Neural cell (in vitro differentiated cells): Measurements from ENCODE around the gene HCAR1.

Experiments used
- EP300 ChIP-seq: fragments of 450-650 bp; conservative IDR thresholded peaks from 2 replicates; pipeline ENCODE4 v1.6.1; 2014; ENCODE audit warnings: antibody characterized with exemption, mild to moderate bottlenecking, moderate library complexity; ENCODE audit not compliant: poor library complexity, severe bottlenecking
- EZH2 ChIP-seq: fragments of 200-600, 300-800 bp; shearing (Covaris generic), sonication (generic); IDR thresholded peaks from 2 replicates; pipeline ENCODE4 v1.6.1; 2014; ENCODE audit warnings: antibody characterized with exemption, low read length, borderline replicate concordance, mild to moderate bottlenecking; ENCODE audit not compliant: insufficient read depth, poor library complexity, severe bottlenecking
- POLR2AphosphoS5 ChIP-seq: IDR thresholded peaks from 2 replicates; pipeline ENCODE4 v1.6.1; 2012
- RAD21 ChIP-seq: fragments of 450-650 bp; conservative IDR thresholded peaks from 2 replicates; pipeline ENCODE4 v1.6.1; 2014; ENCODE audit warnings: antibody characterized with exemption, mild to moderate bottlenecking, moderate library complexity
- TAF1 ChIP-seq: IDR thresholded peaks from 2 replicates; pipeline ENCODE4 v1.6.1; 2012; ENCODE audit warnings: low read depth
- TF ChIP-seq, protein P1 (sequence below): fragments of 450-650 bp; IDR thresholded peaks from 2 replicates; pipeline ENCODE4 v1.5.1; 2014; ENCODE audit warnings: antibody characterized with exemption, mild to moderate bottlenecking, moderate library complexity; ENCODE audit not compliant: poor library complexity, severe bottlenecking

DNA sequence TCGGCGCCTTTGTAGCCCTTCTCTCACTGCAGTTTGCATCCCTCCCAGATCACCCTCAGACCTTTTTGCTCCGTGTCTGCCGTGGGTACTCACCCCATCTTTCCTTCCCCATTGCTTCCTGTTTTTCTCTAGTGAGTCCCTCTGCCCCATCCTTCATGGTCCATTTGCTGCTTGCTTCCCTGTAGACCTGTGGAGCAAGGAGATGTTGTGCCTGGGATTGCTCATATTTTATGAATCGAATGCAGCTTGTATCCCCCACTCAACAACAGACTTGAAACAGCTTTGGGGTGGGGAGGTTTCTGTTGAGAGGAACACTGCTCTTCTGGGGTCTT lies 22.6 kb upstream of the HCAR1 start:
- TF ChIP-seq EZH2 (no peak), TAF1 (no peak), POLR2AphosphoS5 (no peak), EP300 (no peak), RAD21 (no peak)
- TF ChIP-seq, protein P1, sequence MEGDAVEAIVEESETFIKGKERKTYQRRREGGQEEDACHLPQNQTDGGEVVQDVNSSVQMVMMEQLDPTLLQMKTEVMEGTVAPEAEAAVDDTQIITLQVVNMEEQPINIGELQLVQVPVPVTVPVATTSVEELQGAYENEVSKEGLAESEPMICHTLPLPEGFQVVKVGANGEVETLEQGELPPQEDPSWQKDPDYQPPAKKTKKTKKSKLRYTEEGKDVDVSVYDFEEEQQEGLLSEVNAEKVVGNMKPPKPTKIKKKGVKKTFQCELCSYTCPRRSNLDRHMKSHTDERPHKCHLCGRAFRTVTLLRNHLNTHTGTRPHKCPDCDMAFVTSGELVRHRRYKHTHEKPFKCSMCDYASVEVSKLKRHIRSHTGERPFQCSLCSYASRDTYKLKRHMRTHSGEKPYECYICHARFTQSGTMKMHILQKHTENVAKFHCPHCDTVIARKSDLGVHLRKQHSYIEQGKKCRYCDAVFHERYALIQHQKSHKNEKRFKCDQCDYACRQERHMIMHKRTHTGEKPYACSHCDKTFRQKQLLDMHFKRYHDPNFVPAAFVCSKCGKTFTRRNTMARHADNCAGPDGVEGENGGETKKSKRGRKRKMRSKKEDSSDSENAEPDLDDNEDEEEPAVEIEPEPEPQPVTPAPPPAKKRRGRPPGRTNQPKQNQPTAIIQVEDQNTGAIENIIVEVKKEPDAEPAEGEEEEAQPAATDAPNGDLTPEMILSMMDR: no peak
